ENCODE measurements around the gene PGS1.

The PGS1 gene

DNA sequence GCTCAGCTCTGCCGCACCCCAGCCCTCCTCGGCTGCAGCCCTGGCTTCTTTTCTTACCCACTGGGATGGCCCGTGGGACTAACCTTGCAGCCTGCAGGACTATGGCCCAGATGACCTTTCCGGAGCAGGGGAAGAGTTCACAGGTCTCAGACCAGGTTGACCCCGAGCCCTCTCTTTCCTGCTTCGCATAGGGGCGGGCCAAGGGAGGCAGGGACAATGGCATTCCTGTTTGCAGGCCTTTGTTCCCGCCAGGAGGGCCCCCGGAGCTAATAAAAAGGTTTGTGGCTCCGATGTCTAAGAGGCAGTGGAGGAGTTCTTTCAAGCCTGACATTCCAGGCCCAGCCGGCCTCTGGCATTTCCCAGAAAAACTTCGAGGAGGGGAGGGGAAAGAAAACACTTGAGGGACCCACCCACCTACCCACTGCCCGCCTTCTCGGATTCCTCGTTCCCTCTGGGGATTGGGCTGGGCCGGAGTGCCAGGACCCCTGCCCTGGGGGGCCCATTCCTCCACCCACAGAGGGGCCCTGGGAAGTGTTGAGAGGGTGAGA is 12.8 kb upstream of the PGS1 start:
- no peak for DNase-seq (ENCODE audit: low read depth)

DNA sequence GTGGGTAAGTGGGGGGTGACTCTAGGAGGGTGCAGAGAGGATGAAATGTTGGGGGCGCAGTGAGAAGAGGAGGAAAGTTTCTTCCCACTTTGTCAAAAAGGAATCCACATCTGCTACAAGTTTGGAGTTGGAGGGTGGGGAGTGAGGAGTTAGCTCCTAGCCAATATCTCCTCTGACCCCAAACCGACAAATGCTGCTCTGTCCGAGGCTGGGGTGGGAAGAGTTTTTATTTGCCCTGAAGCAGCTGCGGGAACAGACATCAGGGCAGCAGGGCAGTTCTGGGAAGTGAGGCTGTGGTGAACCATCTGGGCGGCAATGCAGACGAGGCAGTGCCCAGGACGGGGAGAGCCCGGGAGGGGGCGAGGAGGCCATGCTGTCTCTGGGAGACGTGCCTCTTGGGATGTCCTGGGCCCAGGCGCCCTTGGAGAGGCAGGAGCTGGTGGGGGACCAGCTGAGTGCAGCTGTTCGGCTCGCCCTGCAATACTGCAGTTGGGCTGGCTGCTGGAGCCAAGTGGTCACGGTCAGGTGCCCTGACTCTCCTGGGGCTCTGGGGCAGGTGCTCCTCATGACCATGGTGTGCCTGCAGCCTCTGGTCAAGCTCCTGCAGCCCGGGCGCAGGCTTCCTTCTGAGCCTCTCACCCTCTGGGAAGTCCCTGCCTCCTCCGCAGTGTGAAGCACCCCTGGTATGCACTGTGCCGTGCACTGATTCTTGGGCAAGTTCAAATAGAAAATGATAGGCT is 12.2 kb upstream of the PGS1 start:
- DNase-seq (ENCODE audit: low read depth), result no peak

DNA sequence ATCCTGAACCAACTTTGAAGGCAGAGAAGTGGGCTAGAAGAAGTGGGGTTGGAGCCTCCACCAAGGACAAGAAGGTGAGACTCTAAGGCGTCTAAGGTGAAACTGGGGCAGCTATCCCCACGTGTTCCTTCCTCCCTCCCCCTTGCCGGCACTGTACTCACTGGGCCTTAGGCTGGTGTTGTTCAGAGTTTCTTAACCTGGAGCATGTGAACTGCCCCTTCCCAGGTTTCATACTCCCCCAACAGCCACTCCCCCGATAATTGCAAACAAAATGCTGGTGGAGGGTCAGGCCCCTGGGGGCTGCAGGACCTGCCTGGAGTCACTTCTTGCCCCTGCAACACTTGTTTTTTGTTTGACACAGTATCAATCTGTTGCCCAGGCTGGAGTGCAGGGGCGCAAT is 11.3 kb upstream of the PGS1 start:
- DNase-seq (ENCODE audit: low read depth), result no peak

DNA sequence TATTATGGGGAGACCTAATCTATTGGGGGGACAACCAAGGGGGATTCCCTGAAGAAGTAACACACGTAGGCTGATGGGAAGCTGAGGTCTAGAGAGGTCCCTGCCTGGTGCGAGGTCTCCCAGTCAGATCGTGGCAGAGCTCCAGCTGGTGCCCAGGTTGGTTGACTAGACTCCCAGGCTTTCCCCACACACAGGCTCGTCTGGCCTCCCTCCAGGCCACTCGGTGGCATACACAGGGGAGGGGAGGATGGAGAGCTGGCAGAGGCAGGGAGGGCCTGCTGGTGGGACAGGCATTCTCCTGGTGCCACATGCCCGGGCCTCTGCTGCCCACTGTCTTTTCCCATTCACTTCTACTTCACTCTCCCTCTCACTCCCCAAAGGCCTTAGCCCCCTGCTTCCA is 10.1 kb upstream of the PGS1 start:
- DNase-seq (ENCODE audit: low read depth), result no peak

DNA sequence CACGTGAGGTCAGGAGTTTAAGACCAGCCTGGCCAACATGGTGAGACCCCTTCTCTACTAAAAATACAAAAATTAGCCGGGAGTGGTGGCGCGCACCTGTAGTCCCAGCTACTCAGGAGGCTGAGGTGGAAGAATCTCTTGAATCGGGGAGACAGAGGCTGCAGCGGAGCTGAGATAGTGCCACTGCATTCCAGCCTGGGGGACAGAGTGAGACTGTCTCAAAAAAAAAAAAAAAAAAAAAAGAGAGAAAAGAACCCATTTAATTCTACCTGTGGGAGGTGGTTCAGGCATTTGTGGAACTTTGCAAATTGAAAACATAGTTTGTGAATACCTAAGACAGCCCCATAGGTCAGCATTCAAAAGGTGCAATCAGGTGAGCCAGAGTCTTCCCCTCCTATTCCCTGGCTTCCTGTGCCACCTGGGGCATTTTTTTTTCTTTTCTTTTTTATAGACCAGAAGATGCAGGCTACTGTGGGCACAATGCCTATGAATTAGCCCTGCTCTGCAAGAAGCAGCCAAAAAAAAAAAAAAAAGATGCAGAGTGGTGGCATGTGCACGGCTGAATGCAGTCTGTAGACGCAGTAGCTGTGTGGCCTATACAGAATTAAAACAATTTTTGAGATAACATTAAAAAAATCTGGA is 9.5 kb upstream of the PGS1 start:
- DNase-seq (ENCODE audit: low read depth), result no peak

DNA sequence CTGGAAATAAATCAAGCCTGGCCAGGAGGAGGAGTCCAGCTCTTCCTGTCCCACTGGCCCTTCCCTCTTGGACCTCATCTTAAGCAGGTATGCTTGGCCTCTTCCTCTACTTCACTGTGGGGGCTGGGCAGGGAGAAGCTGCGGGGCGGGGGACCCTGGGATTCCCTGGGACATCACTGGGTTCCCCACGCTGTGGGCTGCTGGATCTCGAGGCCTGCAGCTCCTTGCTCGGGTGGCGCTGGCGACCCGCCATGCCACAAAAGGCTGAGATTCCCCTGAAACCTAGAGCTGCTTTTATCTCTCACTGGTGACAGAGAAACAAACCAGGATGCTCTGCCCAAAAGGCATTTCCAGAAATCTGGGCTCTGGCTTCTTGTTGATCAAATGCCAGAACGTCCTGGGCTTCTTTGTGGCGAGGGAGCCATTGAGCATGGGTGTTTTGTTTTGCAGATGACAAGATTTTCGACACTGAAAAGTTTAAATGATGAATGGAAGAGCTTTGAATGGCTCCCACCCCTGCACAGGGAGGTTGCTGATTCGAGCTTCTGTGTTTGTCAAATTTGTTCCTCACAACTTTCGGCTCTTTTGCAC is 8.6 kb upstream of the PGS1 start:
- no peak for DNase-seq (ENCODE audit: low read depth)

DNA sequence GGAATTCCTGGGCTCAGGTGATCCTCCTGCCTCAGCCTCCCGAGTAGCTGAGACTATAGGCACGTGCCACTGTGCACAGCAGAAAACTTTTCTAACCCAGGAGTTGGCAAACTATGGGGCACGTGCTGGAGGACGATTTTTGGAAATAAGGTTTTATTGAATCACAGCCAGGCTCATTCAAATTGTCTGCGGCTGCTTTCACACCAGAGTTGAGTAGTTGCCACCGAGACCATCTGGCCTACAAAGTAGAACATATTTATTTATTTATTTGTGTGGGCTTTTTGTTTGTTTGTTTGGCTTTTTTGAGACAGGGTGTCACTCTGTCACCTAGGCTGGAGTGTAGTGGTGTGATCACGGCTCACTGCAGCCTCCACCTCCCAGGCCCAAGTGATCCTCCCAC is 7.4 kb upstream of the PGS1 start:
- DNase-seq (ENCODE audit: low read depth), result no peak

DNA sequence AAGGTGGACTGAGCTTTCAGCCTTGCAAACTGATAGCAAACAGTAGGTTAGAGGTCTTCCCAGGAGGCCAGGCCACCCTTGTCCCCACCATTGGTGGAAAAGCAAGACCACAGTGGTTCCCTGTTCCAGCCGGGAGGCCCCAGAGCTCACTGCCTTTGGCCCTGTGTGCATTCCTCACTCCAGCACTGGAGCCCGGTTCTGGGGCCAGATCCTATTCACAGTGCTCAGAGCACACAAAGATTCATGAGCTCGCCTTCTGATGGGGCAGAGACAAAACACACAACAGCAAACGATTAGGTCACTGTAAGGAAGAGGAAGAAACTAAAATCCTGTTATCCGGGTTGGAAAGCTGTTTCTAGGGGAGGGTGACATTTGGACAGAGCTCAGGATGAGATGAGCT is 5.6 kb upstream of the PGS1 start:
- no peak for DNase-seq (ENCODE audit: low read depth)

DNA sequence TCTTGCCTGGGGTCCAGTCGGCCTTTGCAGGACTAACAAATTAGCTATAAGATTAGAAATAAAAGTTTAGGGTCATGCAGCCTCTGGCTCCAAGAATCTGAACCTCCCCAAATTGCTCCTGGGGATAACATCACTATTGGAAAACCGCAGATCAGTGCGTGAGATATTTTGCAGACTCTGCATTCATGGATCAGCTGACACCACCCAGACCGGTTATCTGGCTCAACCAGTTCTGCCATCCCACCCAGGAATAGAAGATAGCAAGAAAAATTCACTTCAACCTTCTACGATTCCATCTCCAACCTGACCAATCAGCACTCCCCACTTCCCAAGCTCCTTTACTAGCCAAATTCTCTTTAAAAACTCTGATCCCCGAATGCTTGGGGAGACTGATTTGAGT is 4.3 kb upstream of the PGS1 start:
- no peak for DNase-seq (ENCODE audit: low read depth)

DNA sequence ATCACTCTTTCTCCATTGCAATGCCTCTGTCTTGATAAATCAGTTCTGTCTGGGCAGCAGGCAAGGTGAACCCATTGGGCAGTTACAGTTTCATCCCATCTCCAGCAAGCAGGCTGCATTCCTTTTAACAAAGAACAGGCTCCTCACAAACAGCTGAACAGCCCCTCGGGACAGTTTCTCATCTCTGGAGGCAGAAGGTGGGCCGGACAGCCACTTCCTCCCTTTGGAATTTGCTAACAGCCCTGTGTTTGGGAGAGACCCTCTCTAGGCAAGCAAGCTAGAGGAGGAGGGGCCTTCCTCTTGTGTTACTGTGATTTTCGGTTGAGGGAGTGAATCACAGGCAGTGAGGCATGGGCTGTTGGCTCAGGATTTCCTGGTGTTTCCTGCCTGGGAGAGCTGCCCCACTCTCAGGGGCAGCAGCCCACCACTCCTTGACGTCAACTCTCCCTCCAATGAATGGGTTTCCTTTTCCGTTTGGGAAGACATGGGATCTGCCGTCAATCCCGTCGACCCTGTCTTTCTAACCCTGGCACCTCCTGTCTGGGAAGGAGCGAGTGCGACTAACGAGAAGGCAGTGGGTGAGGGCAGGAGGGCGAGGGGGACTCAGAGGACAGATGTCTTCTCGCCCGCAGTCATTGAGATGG is 3.7 kb upstream of the PGS1 start:
- DNase-seq (ENCODE audit: low read depth), result no peak

DNA sequence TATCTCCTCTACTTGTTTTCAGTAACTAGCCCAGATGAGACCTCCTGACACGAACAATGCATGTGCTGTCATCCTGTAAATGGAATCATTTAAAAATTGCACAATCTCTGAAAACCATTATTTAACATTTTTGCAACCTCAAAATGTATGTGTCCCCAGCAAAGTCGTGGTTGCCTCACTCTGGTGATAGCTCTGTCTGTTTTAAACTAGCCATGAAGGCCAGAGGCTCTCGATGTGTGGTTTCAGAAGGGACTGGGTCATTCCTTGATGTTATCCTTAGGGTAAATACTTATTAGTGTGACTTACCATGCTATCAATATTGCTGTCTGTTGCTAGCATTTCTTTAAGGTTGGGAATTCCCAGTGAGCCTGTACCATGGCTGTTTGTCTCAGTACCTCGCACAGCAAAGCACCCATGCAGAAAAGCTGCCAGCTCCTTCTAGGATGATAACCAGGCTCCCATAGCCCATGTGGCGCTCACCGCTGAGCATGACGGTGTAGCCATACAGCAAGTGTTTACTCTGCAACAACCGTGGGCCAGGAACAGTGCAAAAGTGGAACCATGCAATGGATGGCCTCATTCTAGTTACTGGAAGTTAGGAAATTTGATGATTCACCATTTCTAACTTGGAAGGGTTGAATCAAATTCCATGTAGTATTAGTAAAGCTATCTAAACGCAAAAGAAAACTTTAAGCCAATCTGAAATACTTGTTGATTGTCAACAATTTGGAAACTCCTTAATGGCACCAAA is 2.9 kb upstream of the PGS1 start:
- DNase-seq (ENCODE audit: low read depth), result no peak

DNA sequence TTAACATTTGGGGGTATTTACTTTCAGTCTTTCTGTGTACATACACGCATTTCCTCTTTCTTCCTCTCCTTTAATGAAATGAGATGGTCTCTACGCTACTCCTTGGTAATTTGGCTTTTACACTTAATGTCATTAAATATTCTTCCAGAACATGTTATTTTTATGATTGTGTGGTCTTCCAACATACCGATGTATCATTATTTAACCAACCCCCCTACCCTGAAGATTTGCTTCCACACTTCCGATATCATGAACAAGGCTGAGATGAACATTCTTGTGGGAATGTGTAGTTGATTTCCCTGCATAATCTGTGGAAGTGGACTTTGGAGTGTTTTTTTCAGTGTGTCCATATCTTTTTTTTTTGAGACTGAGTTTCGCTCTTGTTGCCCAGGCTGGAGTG is 2.3 kb upstream of the PGS1 start:
- no peak for DNase-seq (ENCODE audit: low read depth)

DNA sequence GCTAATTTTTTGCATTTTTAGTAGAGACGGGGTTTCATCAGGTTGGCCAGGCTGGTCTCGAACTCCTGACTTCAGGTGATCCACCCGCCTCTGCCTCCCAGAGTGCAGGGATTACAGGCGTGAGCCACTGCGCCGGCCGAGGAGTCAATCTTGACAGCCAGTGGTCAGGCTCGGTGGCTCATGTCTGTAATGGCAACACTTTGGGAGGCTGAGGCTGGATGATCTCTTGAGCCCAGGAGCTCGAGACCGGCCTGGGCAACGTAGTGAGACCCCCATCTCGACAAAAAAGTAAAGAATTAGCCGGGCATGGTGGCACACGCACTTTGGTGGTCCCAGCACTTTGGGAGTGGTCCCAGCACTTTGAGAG is 608 bp upstream of the PGS1 start:
- no peak for DNase-seq (ENCODE audit: low read depth)

DNA sequence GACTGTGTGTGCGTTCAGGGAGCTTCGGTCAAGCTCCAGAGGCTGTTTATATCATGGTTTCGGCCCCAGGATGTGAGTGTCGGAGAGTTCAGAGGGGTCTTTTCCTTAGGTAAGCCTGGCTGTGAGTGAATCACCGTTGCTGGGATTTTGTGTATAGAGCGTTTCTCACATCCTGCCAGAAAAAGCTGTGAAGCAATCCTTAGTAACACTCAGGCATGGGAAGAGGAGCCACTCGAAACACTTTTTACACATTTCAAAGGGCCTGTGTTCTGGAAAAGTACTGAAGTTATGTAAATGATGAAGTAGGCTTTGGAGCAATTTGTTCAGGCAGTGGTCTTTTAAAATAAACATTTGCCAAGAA is 662 bp downstream of the PGS1 start:
- DNase-seq (ENCODE audit: low read depth), result no peak

DNA sequence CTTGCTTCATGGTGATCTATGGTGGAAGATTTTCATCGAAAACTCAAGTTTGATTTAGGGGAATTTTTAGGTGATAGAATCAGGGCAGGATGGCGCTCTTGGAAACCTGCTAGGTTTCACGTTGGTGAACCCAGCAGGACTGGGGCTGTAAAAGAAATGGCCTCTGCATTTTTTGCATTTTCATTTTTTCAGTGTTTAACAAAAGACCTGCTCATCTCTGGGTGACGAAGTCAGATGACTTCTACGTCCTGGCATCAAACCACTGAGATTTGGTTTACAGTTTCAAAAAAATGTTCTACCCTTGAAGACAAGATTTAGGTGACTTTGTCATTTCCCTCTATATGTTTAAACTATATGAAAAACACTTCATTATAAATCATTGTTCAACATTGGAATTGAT is 1.9 kb downstream of the PGS1 start:
- DNase-seq (ENCODE audit: low read depth), result no peak

DNA sequence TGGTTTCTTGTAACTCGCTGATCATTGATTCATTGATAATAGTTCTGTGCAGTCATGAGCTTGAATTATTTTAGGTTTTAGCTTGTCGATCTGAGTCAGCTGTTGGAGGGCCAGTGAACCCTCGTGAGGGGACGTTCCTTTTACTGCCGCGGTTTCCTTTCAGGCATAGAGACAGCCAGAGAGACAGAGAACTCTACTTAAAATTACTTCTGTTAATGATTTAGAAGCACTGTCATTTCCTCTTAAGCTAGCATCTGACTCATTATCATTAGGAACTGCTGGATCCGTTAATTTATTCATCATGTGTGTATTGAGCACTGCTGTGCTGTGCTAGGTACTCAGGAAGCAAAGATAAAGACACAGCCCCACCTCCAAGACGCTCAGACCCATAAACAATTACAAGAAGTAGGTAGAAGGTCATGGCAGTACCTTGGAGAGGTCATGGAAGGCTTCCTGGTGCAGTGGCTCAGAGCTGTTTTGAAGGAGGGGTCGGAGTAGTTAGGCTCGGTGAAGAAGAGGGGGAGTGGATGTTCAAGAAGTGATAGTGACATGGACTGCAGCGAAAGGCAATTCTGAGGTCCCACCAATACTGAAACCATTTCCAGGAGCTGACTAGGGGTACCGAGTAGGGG is 3.3 kb downstream of the PGS1 start:
- DNase-seq (ENCODE audit: low read depth), result no peak

DNA sequence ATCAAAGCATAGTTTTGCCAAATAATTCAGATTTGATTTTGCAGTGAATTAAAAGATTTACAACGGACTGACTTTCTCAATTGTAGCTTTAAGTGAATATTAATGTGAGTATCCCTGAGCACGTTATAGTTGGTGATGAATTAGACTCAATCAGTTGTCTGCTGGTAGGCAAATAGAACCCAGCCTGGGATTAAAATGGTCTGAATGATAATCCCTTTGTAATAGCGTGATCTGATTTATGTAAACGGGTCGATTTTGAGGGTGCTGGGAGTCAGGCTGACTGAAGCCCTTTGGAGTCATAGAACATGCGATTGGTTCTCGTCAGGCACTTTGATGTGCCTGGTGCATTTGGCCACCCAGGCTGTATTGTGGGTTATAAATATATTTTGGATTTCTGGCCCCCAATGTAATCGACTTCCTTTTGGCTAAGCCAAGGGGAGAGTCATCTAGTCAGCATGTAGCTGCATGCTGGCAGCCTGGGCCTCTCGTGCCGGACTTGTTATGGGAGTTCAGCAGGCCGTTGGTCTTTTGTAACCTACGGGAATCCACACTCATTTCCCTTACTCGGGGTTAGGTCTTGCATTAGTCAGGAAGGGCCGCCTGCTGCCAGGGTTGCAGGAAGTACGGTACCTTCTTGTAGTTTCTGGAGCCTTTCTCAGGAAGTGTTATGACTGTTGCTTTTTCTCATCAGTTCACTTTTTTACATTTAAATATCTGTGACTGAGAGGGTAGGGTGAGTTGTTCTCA is 5.4 kb downstream of the PGS1 start:
- no peak for DNase-seq (ENCODE audit: low read depth)

DNA sequence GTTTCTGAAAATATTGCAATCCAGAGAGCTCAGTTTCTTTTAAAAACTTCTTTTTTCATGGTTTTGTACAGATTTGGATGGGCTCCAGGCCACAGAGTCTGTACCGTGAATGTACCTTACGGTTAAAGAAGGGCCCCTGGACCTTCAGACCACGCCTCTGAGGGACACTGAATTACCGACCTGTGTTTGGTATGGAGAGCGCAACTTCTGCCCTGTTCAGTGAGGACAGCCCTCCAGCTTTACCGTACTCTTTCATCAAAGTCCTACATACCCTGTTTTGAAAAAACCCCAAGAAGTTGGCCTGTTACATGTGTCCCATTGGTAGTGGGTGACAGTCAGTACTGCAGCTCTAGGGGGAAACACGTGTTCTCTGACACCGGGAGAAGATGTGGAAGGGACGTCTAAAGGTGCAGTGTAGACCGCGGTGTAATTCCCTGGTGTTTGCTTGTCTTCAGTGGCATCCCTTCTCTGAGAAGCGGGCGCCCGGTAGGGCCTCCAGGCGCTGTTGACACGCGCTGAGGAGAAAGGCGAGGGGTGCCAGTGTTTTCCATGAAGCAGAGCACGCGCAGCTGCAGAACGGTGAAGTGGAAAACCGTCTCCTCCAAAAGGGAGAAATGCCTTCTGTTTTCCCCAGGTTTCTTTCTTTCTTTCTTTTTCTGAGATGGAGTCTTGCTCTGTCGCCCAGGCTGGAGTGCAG is 6.2 kb downstream of the PGS1 start:
- no peak for DNase-seq (ENCODE audit: low read depth)

DNA sequence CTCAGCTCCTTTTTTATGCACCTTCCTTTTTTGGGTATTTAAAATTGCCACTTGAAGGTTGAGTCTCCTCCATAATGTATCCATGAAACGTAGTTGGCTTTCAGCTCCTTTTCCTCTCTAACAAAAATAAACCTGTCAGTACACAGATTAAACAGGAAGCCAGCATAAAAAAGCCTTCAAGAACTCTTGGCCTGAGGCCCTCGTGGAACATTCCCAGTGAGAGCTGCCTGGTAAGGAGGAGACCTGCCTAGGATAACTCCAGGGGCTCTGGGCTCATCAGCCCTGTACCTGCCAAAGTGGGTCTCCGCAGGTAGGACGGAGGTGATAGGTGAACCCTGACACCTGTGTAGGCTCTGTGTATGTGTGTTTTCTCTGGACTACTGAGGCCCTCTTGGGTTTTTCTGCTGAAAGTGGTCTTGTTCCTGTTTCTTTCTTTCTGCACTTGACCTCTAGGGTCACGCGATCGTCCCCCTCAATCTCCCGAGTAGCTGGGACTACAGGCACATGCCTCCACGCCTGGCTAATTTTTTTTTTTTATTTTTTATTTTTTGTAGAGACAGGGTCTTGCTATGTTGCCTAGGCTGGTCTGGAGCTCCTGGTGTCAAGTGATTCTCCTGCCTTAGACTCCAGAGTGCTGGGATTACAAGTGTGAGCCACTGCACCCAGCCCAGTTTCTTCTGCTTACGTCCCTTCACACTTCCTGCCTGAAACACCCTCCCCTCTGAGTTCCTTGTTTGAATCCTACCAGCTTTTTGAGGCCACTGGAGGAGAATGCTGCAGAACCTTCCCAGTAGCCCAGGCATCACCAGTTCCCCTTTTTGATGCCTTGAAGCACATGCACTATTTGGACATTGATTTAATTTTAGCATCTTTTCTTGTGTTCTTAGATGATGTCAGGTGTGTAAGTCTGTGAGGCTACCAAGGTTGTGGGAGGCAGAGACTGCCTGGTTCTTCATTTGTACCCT is 9.8 kb downstream of the PGS1 start:
- no peak for DNase-seq (ENCODE audit: low read depth)

All from HS-27A (cell line).